GM18867 (cell line): Measurements from ENCODE around the gene MAP3K20.
"Not testable (repeated sequence)": the region's sequence is repeated elsewhere in the genome, so short reads cannot be mapped to it uniquely, and the experiment has no call there.

ENCODE experiments used
- ATAC-seq: cut with Tn5 transposase; IDR thresholded peaks from one replicate; pipeline ENCODE4 v1.9.1; 2021; ENCODE audit warnings: mild to moderate bottlenecking, moderate library complexity; ENCODE audit not compliant: unreplicated experiment

The MAP3K20 gene

GRCh38 chr2:173086518-173087213, 11.0 kb downstream of the MAP3K20 start:
- ATAC-seq, result no peak

GRCh38 chr2:173087214-173087581, 11.6 kb downstream of the MAP3K20 start:
- no peak for ATAC-seq

- ATAC-seq, result no peak
Observed at GRCh38 chr2:173087793-173088496, 12.3 kb downstream of the MAP3K20 start.

- no peak for ATAC-seq
Observed at GRCh38 chr2:173090276-173090877, 14.7 kb downstream of the MAP3K20 start.

- no peak for ATAC-seq
Observed at GRCh38 chr2:173090973-173091660, 15.5 kb downstream of the MAP3K20 start.

GRCh38 chr2:173091910-173092309, 16.3 kb downstream of the MAP3K20 start:
- ATAC-seq, result no peak

- ATAC-seq, result no peak
Observed at GRCh38 chr2:173092844-173093402, 17.3 kb downstream of the MAP3K20 start.

GRCh38 chr2:173093617-173094016, 18.0 kb downstream of the MAP3K20 start:
- not testable (repeated sequence) for ATAC-seq

GRCh38 chr2:173094731-173095130, 19.1 kb downstream of the MAP3K20 start:
- ATAC-seq, result no peak

- no peak for ATAC-seq
Observed at GRCh38 chr2:173095356-173095755, 19.7 kb downstream of the MAP3K20 start.

GRCh38 chr2:173099271-173099670, 23.6 kb downstream of the MAP3K20 start:
- no peak for ATAC-seq

- ATAC-seq, result no peak
Observed at GRCh38 chr2:173099804-173100203, 24.2 kb downstream of the MAP3K20 start.

GRCh38 chr2:173101687-173102086, 26.0 kb downstream of the MAP3K20 start:
- peak; percentile 65 for ATAC-seq

GRCh38 chr2:173104156-173104555, 28.5 kb downstream of the MAP3K20 start:
- no peak for ATAC-seq

- no peak for ATAC-seq
Observed at GRCh38 chr2:173106959-173107628, 31.4 kb downstream of the MAP3K20 start.

GRCh38 chr2:173107629-173108022, 32.0 kb downstream of the MAP3K20 start:
- no peak for ATAC-seq

GRCh38 chr2:173109253-173110188, 33.9 kb downstream of the MAP3K20 start:
- no peak for ATAC-seq

- no peak for ATAC-seq
Observed at GRCh38 chr2:173117678-173118077, 42.0 kb downstream of the MAP3K20 start.

GRCh38 chr2:173118395-173118794, 42.7 kb downstream of the MAP3K20 start:
- ATAC-seq, result no peak
